Stomach (tissue), 9 donors: ENCODE data around the gene JCAD. TPM values are rescaled to one million over a fixed set of nuclear protein-coding genes. Genes with fewer than 3 reads are reported as not detected.

Source experiments
- DNase-seq, 2 donors: peaks; one replicate each; pipeline versions ENCODE4 v3.0.0 to v3.0.0-alpha.2; 2013 to 2019
- H3K27ac ChIP-seq, 5 donors: fragments of 200-600 bp in 4 of 5; sonication (generic) in 4 of 5; one replicate each; pipeline ENCODE4 v1.5.1; 2013 to 2019; ENCODE audit warnings: mild to moderate bottlenecking in 1 of 5, moderate library complexity in 1 of 5
- H3K27me3 ChIP-seq, 3 donors: fragments of 200-600 bp; sonication (generic); one replicate each; pipeline ENCODE4 v1.5.1; 2017 to 2019; ENCODE audit warnings: mixed run types in 1 of 3
- H3K36me3 ChIP-seq, 4 donors: fragments of 200-600 bp; sonication (generic); 1 replicate in 3 of 4; 2 replicates in 1 of 4; pipeline ENCODE4 v1.5.1; 2016 to 2019
- H3K4me1 ChIP-seq, 4 donors: fragments of 200-600 bp; sonication (generic); one replicate each; pipeline ENCODE4 v1.5.1; 2016 to 2019
- H3K4me3 ChIP-seq, 4 donors: fragments of 200-600 bp; sonication (generic) in 3 of 4; one replicate each; pipeline ENCODE4 v1.5.1; 2016 to 2019; ENCODE audit warnings: mild to moderate bottlenecking in 1 of 4
- H3K9me3 ChIP-seq, 4 donors: fragments of 200-600 bp; sonication (generic); one replicate each; pipeline ENCODE4 v1.5.1; 2016 to 2019
- CTCF ChIP-seq, 7 experiments: fragments of 450-650 bp in 4 of 7; fragments of 200-600 bp in 3 of 7; sonication (generic) in 3 of 7; IDR thresholded peaks; one replicate each; pipeline ENCODE4 v1.5.1; 2016 to 2019; ENCODE audit warnings: antibody characterized with exemption in 7 of 7, control low read depth in 2 of 7, mild to moderate bottlenecking in 1 of 7
- EP300 ChIP-seq: sonication (generic); formaldehyde crosslinking; IDR thresholded peaks from one replicate; pipeline ENCODE4 v1.6.1; 2017; ENCODE audit warnings: antibody characterized with exemption
- POLR2A ChIP-seq, 4 donors: fragments of 450-650 bp; IDR thresholded peaks; one replicate each; pipeline ENCODE4 v1.6.1; 2016; ENCODE audit warnings: antibody characterized with exemption in 4 of 4, control low read depth in 2 of 4, mild to moderate bottlenecking in 1 of 4, moderate library complexity in 1 of 4
- POLR2AphosphoS5 ChIP-seq, 3 donors: sonication (generic); formaldehyde crosslinking; IDR thresholded peaks; one replicate each; pipeline ENCODE4 v1.6.1; 2016; ENCODE audit warnings: antibody characterized with exemption in 3 of 3
- WGBS, 5 donors: extraction: QIAGEN DNeasy Blood & Tissue Kit in 3 of 5; methylation state at CpG; one replicate each; pipeline versions ENCODE4 v1.1.5 to v1.1.7; 2013 to 2018; 5-methylcytosine and 5-hydroxymethylcytosine counted together
- intact Hi-C: fragments of 100-400 bp; cut with DNase I; formaldehyde crosslinking; loops from one replicate; pipeline ENCODE4 v1.15.1; 2023; ENCODE audit warnings: low total_unique reads
- polyA plus RNA-seq, 3 donors: library from polyadenylated mRNA; stranded (reverse); fragments of 200-250 nt; gene quantifications; one replicate each; pipeline ENCODE4 v1.2.3, GENCODE V29; 2013
- total RNA-seq, 5 donors: library from RNA; depleted of rRNA; stranded (reverse); fragments of >200 nt; gene quantifications; one replicate each; pipeline versions ENCODE4 v1.1.0 to v1.2.3, GENCODE V29; 2014 to 2016
- donor health status: healthy with polysubstance abuse.
- donor health status: Bipolar disorder and iron deficiency.
- donor health status: healthy.

JCAD gene
- total and polyA plus RNA-seq, 8 donors: 1.6 to 30.3 (median 10.4) TPM

- Histone ChIP-seq H3K27ac (no peak overlapping the region), H3K27me3 (no peaks in the 10 kb centered on the region), H3K4me3 (no peak overlapping the region), H3K9me3 (no peaks in the 10 kb centered on the region), H3K36me3 (no peaks in the 10 kb centered on the region), H3K4me1 (no peaks in the 10 kb centered on the region)
- DNase-seq: no peak
- TF ChIP-seq POLR2A (IDR thresholded peaks at IDR 0.05) (no peak), EP300 (no peak), CTCF (IDR thresholded peaks at IDR 0.05) (no peak), POLR2AphosphoS5 (IDR thresholded peaks at IDR 0.05) (no peak)
- intact Hi-C loops: no loop called here
- 75 to 89% (median 80%) methylated on average over 9 of the region's 9 CpGs for WGBS, 5 donors
Measured at GRCh38 chr10:30093303-30093950, 34.0 kb upstream of the JCAD start.

- Histone ChIP-seq H3K27me3 (no peaks in the 10 kb centered on the region), H3K27ac (no peak overlapping the region), H3K4me1 (no peaks in the 10 kb centered on the region), H3K9me3 (no peaks in the 10 kb centered on the region), H3K4me3 (no peak overlapping the region), H3K36me3 (no peaks in the 10 kb centered on the region)
- intact Hi-C loops: no loop called here
- TF ChIP-seq POLR2AphosphoS5 (IDR thresholded peaks at IDR 0.05): no peak
- TF ChIP-seq CTCF (IDR thresholded peaks at IDR 0.05): no peak
- no peak for TF ChIP-seq POLR2A (IDR thresholded peaks at IDR 0.05)
- TF ChIP-seq EP300: no peak
- DNase-seq: no peak
- 62 to 76% (median 75%) methylated on average over 13 to 14 of the region's 14 CpGs for WGBS, 5 donors
Measured at GRCh38 chr10:30092151-30092790, 32.9 kb upstream of the JCAD start.

GRCh38 chr10:30091136-30091535 is 31.8 kb upstream of the JCAD start:
- TF ChIP-seq POLR2AphosphoS5 (IDR thresholded peaks at IDR 0.05) (no peak), EP300 (no peak), CTCF (IDR thresholded peaks at IDR 0.05) (no peak), POLR2A (IDR thresholded peaks at IDR 0.05) (no peak)
- H3K4me1 ChIP-seq: no peaks in the 10 kb centered on the region
- 75 to 83% (median 81%) methylated on average over 4 of the region's 4 CpGs for WGBS, 5 donors

GRCh38 chr10:30088178-30088577 is 28.8 kb upstream of the JCAD start:
- 47 to 64% (median 60%) methylated on average over 3 of the region's 3 CpGs for WGBS, 5 donors
- Histone ChIP-seq H3K4me3 (no peak overlapping the region), H3K4me1 (no peaks in the 10 kb centered on the region), H3K27me3 (no peaks in the 10 kb centered on the region), H3K9me3 (no peaks in the 10 kb centered on the region), H3K36me3 (no peaks in the 10 kb centered on the region), H3K27ac (no peak overlapping the region)
- DNase-seq: no peak
- no peak for TF ChIP-seq POLR2AphosphoS5 (IDR thresholded peaks at IDR 0.05)
- TF ChIP-seq CTCF (IDR thresholded peaks at IDR 0.05): no peak
- no peak for TF ChIP-seq EP300
- TF ChIP-seq POLR2A (IDR thresholded peaks at IDR 0.05): no peak
- intact Hi-C loops: no loop called here

More at GRCh38 chr10:30091136-30091535, 31.8 kb upstream of the JCAD start:
- no peaks in the 10 kb centered on the region for H3K9me3 ChIP-seq
- H3K27me3 ChIP-seq: no peaks in the 10 kb centered on the region
- no peak overlapping the region for H3K4me3 ChIP-seq
- intact Hi-C loops: no loop called here
- H3K27ac ChIP-seq: no peak overlapping the region
- DNase-seq: no peak
- H3K36me3 ChIP-seq: no peaks in the 10 kb centered on the region
